HG03097 (cell line): ENCODE measurements around the gene HECTD1.
A peak's percentile ranks its signal among the peaks of the same experiment; 100 is the strongest.
"Not testable (repeated sequence)": the region's sequence is repeated elsewhere in the genome, so short reads cannot be mapped to it uniquely, and the experiment has no call there.

Experiments used
- ATAC-seq: cut with Tn5 transposase; IDR thresholded peaks from one replicate; pipeline ENCODE4 v1.9.1; 2021; ENCODE audit not compliant: unreplicated experiment, low FRiP score

The HECTD1 gene

GRCh38 chr14:31207755-31208545 is at the start of gene HECTD1:
Gene HECTD1 (minus strand): TSS chr14:31207793. CDS start chr14:31205936, 1,857 bp downstream.
- ATAC-seq, result peak; percentile 73

- no peak for ATAC-seq
Observed at GRCh38 chr14:31257244-31257553, 49.6 kb upstream of the HECTD1 start.

DNA sequence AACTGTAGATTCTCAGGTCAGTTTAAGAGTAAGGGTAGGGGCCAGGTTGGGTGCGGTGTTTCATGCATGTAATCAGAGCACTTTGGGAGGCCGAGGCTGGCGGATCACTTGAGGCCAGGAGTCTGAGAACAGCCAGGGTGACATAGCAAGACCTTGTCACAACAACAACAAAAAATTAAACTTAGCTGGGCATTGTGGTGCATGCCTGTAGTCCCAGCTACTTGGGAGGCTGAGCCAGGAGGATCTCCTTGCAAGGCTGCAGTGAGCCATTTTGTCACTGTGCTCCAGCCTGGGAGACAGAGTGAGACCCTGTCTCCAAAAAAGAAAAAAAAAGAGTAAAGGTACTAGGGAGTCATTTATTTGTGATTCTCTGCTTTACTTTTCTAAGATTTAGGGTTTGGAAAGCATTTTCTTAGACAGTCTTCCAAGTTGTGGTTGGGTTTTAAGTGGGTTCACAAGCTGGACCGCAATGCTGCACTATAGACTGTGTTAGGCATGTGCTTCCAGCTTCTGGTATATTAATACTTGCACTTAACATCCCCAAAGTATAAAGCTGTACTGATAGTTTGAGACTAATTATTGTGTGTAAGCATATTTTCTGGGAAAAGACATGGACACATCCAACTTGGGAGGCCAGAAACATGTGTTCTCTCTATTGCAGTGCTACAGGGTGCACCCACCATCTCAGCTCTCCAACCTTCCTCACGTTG is 49.1 kb upstream of the HECTD1 start:
- no peak for ATAC-seq

DNA sequence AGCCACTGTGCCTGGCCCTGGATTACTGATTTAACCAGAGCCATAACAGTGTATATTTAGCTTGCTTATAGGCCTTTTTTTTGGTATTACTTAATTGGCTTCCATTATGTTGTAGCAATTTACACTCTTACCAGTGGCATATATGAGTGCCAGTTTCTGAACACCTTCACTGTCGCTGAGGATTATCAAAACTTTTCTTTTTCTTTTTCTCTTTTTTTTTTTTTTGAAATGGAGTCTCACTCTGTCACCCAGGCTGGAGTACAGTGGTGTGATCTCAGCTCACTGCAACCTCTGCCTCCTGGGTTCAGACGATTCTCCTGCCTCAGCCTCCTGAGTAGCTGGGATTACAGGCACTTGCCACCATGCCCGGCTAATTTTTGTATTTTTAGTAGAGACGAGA is 48.3 kb upstream of the HECTD1 start:
- ATAC-seq, result not testable (repeated sequence)

DNA sequence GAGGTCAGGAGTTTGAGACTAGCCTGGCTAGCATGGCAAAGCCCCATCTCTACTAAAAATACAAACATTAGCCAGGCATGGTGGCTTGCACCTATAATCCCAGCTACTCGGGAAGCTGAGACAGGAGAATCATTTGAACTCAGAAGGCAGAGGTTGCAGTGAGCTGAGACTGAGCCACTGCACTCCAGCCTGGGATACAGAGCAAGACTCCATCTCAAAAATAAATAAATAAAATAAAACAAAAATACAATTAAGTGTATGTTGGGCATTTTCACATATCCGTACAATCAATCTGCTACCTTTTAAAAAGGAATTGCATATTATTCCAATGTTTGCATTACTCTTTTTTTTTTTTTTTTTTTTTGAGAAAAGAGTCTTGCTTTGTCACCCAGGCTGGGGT is 47.7 kb upstream of the HECTD1 start:
- ATAC-seq, result no peak

- no peak for ATAC-seq
Observed at GRCh38 chr14:31253746-31254471, 46.3 kb upstream of the HECTD1 start.

DNA sequence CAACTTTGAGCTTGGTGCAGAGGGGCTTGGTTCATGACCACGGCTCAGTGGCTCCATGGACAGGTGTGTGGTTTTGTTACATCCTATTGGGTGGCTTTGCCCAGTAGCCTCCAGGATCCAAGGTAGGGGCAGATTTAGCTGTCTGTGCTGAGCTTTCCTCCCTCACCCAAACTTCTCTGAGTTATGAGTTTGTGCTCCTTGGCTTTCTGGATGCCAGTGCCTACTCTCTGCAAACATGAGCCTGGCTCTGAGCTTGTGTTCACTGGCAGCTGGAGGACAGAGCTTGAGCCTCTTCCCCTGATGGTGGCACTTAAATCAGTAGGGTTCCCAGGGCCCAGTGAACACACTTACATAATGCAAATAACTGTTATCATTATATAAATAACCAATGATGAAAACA is 45.3 kb upstream of the HECTD1 start:
- ATAC-seq, result no peak

- no peak for ATAC-seq
Observed at GRCh38 chr14:31251028-31251958, 43.7 kb upstream of the HECTD1 start.

- no peak for ATAC-seq
Observed at GRCh38 chr14:31244626-31245025, 37.0 kb upstream of the HECTD1 start.

DNA sequence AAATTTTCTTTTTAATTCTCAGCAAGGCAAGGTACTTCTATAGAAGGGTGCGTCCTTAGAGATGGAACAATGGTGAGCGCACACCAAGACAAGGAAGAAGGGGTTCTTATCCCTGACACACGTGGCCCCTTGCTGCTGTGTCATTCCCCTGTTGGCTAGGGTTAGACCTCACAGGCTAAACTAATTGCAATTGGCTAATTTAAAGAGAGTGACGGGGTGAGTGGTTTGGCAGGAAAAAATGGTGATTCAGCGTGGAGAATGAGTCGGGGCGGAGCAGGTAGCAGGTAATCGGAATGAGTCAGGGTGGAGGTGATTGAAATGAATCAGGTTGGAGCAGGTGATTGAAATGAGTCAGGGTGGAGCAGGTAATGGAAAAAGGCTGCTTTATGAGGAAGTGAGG is 36.3 kb upstream of the HECTD1 start:
- ATAC-seq, result no peak

GRCh38 chr14:31242161-31242940 is 34.8 kb upstream of the HECTD1 start:
- not testable (repeated sequence) for ATAC-seq

DNA sequence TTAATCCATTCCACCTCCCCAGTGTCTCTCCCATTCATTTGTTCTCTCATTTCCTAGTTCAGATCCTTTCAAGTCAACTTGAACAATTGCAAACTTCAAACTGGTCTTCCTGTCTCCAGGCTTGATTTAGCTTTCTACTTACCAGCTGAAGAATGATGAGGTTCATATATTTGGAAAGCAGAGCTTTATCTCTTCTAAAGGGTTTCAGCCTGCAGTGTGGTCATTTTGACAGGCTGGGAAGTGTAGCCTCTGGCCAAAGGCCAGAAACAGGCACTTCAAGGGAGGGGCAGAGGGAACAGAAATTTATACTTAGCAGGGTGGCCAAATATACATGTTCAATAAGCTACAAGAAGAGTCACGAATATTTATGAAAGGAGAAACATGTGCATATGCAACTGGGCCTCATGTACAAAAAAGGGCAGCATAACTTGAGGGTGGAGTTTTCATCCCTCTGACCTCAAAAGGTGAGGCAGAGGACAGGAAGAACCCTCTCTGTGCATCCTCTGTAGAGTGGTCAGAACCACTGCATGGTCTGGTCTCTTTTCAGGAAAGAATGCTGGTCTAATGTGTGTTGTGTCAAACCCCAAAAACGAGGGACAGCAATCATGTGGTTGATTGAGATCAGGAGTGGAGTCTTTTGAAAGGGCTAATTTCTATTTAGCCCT is 34.0 kb upstream of the HECTD1 start:
- no peak for ATAC-seq

DNA sequence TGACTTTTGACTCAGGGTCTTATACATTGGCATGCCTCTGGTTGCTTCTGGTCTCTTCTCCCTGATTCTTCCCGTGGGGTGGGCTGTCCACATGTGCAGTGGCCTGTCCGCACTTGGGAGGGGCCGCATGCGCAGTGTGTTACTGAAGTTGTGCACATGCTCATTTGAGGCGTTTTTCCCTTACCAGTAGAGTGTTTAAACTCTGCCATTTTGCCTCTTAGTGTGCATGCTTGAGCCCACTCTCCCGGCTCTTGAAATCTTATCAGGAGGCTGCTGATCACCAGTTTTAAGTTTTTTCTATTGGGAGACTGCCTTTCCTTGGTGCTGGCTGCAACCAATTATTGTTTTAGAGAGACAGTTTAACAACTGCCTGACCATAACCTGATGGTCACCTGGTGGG is 32.1 kb upstream of the HECTD1 start:
- no peak for ATAC-seq

GRCh38 chr14:31235462-31235861 is 27.9 kb upstream of the HECTD1 start:
- no peak for ATAC-seq

DNA sequence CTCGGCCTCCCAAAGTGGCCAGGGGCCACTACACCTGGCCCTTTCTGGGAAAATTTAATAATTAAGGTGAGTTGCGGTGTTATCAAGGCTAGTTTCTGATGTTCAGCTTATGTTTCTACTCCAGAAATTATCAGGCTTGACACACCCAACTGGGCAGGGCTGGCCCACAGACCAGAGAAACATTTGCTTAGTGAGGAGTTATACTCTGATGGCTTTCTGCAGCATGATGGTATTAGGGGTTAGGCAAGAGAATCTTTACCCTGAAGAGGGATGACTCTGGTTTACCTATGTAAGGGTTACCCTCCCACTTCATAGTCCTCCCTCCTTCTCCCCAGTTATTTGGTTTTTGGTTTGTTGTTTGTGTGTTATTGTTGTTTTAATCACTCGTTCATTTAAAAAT is 24.5 kb upstream of the HECTD1 start:
- no peak for ATAC-seq

DNA sequence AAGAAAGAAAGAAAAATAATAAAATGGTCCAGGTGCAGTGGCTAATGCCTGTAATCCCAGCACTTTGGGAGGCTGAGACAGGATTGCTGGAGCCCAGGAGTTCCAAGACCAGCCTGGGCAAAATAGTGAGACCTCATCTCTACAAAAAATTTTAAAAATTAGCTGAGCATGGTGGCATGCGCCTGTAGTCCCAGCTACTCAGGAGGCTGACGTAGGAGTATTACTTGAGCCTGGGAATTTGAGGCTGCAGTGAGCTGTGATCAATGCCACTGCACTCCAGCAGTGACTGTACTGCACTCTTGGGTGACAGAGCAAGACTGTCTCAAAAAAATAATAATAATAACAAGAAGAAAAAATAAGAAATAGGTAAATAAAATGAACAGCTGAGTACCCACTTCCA is 23.7 kb upstream of the HECTD1 start:
- not testable (repeated sequence) for ATAC-seq

DNA sequence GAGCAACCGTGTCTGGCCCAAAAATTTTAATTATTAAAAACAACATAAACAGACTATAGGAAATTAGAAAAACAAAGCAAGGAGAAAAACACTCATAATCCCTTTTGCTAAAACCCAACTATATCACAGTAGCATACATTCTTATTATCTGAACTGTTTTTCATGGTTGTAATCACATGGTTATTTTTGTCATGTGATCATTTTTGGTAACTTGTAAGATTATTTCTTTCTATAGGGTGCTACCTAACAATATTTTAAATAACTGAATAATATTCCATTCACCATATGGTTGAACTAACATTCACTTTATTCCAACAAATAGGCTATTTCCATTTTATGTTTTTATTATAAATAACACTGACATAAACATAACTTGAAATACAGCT is 23.0 kb upstream of the HECTD1 start:
- no peak for ATAC-seq

DNA sequence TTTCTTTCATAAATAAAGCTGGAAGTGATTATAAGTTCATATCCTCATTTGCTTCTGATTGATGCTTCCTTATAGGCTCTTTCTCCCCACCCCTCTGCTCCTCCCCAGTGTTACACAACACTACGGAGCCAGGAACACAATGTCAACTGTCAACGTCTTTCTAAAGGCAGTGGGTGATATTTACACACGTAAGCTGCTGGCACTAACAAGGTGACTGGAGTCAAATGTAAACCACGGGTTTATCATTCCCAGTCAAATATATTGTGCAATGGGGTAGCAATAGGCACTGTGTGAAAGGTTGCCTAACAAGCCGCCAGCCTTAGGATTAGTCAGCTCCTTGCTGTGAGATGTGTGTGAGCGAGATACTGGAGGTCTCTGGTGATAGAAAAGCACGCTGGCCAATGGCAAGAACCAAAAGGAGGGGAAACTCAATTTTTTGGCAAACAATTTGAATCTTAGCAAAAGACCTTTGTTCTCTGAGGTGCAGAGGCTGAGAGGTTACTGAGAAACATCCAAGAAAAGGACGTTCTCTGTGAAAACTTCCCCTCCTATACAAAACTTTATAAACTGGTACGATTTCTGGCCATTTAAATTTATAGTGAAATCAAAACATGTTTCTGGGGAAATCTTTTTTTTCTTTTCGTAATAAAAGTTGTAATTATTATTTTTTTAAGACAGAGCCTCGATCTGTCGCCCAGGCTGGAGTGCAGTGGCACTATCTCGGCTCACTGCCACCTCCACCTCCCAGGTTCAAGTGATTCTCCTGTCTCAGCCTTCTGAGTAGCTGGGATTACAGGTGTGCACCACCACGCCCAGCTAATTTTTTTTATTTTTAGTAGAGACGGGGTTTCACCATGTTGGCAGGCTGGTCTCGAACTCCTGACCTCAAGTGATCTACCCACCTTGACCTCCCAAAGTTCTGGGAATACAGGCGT is 22.3 kb upstream of the HECTD1 start:
- no peak for ATAC-seq
